ENCODE results near the gene FAM149B1. TPM values are rescaled to one million over a fixed set of nuclear protein-coding genes. Genes with fewer than 3 reads are reported as not detected.
A peak's percentile ranks its signal among the peaks of the same experiment; 100 is the strongest.

The FAM149B1 gene
- total and polyA plus RNA-seq, 2 of the 13 experiments (the other 11 are each of a cell fraction or from before 2014, with no cell fraction given), result 9.3 to 16.8 TPM

DNA sequence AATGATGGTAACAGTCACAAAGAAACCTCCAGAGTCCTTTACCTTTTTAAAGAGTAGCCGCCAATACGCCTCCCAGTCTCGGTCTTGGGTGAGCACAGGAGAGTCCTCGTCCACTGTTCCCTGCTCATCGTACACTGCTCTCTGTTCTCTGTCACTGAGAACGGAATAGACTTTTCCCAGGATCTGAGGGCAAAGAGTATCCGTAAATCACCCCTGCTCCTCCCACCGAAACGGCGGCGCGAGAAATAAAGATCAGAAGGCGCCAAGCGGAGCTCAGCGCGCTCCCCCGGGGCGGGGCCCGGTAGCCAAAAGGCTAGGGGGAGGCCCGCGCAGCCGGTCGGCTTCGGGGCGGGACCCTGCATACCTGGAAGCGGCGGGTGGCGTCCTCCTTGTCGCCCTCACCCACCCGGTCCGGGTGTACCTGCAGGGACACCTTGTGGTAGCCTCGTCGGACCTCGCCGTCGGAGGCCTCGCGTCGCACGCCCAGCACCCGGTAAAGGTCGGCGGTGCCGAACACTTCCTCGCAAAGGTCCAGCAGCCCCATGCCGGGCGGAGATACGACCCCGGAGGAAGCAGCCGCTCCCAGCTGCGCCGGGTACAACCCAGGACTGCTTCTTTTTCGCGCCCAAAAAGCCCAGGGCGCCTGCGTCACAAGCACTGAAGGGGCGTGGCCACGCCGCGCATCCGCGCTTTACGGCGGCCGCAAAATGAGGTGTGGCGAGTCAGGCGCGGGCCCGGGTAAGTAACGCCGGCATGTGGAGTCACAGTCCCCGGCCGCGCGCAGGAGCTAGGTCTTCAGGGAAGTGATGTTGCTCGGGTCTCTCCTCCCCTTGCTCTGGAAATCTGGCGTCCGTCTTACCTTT is 79.0 kb downstream of the FAM149B1 start, which contains the start of gene DNAJC9 (continued):
- TF ChIP-seq, protein P1, sequence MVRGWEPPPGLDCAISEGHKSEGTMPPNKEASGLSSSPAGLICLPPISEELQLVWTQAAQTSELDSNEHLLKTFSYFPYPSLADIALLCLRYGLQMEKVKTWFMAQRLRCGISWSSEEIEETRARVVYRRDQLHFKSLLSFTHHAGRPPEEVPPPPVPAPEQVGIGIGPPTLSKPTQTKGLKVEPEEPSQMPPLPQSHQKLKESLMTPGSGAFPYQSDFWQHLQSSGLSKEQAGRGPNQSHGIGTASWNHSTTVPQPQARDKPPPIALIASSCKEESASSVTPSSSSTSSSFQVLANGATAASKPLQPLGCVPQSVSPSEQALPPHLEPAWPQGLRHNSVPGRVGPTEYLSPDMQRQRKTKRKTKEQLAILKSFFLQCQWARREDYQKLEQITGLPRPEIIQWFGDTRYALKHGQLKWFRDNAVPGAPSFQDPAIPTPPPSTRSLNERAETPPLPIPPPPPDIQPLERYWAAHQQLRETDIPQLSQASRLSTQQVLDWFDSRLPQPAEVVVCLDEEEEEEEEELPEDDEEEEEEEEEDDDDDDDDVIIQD (CRISPR knock-in tag; IDR thresholded peaks at IDR 0.05; ENCODE audit: low read depth), result no peak; the same call in 1 of the 2 replicates
- TF ChIP-seq ZNF75D (CRISPR knock-in tag; IDR thresholded peaks at IDR 0.05; ENCODE audit: borderline replicate concordance) (no peak), RFX1 (IDR thresholded peaks at IDR 0.05) (no peak), ZFYVE20 (CRISPR knock-in tag; IDR thresholded peaks at IDR 0.05; ENCODE audit: borderline replicate concordance, low read depth) (no peak), SAP130 (CRISPR knock-in tag; IDR thresholded peaks at IDR 0.05; ENCODE audit: low read depth) (peak; percentile 99), ZBTB7B (CRISPR knock-in tag; IDR thresholded peaks at IDR 0.05) (peak; percentile 73; the same call in 1 of the 2 replicates), ZNF709 (CRISPR knock-in tag; IDR thresholded peaks at IDR 0.05) (no peak), SATB2 (CRISPR knock-in tag; IDR thresholded peaks at IDR 0.05) (no peak; the same call in 1 of the 2 replicates), TSC22D2 (CRISPR knock-in tag; IDR thresholded peaks at IDR 0.05; ENCODE audit: borderline replicate concordance) (no peak; the same call in 1 of the 2 replicates), PTBP1 (IDR thresholded peaks at IDR 0.05; ENCODE audit: low read depth, low read length, poor library complexity, severe bottlenecking) (peak; percentile 29), NPAS2 (CRISPR knock-in tag; IDR thresholded peaks at IDR 0.05; ENCODE audit: borderline replicate concordance) (no peak), CREB1 (IDR thresholded peaks at IDR 0.05) (peak; percentile 84), CREB1 (CRISPR knock-in tag; IDR thresholded peaks at IDR 0.05) (peak; percentile 95)
- TF ChIP-seq, protein P2, sequence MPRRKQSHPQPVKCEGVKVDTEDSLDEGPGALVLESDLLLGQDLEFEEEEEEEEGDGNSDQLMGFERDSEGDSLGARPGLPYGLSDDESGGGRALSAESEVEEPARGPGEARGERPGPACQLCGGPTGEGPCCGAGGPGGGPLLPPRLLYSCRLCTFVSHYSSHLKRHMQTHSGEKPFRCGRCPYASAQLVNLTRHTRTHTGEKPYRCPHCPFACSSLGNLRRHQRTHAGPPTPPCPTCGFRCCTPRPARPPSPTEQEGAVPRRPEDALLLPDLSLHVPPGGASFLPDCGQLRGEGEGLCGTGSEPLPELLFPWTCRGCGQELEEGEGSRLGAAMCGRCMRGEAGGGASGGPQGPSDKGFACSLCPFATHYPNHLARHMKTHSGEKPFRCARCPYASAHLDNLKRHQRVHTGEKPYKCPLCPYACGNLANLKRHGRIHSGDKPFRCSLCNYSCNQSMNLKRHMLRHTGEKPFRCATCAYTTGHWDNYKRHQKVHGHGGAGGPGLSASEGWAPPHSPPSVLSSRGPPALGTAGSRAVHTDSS (CRISPR knock-in tag; conservative IDR thresholded peaks at IDR 0.05), result no peak
- TF ChIP-seq, protein P3, sequence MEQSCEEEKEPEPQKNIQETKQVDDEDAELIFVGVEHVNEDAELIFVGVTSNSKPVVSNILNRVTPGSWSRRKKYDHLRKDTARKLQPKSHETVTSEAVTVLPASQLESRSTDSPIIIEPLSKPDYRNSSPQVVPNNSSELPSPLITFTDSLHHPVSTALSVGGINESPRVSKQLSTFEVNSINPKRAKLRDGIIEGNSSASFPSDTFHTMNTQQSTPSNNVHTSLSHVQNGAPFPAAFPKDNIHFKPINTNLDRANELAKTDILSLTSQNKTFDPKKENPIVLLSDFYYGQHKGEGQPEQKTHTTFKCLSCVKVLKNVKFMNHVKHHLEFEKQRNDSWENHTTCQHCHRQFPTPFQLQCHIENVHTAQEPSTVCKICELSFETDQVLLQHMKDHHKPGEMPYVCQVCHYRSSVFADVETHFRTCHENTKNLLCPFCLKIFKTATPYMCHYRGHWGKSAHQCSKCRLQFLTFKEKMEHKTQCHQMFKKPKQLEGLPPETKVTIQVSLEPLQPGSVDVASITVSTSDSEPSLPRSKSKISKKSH (CRISPR knock-in tag; IDR thresholded peaks at IDR 0.05; ENCODE audit: borderline replicate concordance), result peak; percentile 95
- TF ChIP-seq, protein P4, sequence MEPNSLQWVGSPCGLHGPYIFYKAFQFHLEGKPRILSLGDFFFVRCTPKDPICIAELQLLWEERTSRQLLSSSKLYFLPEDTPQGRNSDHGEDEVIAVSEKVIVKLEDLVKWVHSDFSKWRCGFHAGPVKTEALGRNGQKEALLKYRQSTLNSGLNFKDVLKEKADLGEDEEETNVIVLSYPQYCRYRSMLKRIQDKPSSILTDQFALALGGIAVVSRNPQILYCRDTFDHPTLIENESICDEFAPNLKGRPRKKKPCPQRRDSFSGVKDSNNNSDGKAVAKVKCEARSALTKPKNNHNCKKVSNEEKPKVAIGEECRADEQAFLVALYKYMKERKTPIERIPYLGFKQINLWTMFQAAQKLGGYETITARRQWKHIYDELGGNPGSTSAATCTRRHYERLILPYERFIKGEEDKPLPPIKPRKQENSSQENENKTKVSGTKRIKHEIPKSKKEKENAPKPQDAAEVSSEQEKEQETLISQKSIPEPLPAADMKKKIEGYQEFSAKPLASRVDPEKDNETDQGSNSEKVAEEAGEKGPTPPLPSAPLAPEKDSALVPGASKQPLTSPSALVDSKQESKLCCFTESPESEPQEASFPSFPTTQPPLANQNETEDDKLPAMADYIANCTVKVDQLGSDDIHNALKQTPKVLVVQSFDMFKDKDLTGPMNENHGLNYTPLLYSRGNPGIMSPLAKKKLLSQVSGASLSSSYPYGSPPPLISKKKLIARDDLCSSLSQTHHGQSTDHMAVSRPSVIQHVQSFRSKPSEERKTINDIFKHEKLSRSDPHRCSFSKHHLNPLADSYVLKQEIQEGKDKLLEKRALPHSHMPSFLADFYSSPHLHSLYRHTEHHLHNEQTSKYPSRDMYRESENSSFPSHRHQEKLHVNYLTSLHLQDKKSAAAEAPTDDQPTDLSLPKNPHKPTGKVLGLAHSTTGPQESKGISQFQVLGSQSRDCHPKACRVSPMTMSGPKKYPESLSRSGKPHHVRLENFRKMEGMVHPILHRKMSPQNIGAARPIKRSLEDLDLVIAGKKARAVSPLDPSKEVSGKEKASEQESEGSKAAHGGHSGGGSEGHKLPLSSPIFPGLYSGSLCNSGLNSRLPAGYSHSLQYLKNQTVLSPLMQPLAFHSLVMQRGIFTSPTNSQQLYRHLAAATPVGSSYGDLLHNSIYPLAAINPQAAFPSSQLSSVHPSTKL (CRISPR knock-in tag; IDR thresholded peaks at IDR 0.05), result no peak; the same call in 1 of the 2 replicates
- TF ChIP-seq, protein P5, sequence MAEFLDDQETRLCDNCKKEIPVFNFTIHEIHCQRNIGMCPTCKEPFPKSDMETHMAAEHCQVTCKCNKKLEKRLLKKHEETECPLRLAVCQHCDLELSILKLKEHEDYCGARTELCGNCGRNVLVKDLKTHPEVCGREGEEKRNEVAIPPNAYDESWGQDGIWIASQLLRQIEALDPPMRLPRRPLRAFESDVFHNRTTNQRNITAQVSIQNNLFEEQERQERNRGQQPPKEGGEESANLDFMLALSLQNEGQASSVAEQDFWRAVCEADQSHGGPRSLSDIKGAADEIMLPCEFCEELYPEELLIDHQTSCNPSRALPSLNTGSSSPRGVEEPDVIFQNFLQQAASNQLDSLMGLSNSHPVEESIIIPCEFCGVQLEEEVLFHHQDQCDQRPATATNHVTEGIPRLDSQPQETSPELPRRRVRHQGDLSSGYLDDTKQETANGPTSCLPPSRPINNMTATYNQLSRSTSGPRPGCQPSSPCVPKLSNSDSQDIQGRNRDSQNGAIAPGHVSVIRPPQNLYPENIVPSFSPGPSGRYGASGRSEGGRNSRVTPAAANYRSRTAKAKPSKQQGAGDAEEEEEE (CRISPR knock-in tag; IDR thresholded peaks at IDR 0.05; ENCODE audit: borderline replicate concordance), result no peak

Data from HepG2 (cell line).